GM12878 (cell line): Measurements from ENCODE around the gene SHMT1. TPM values are rescaled to one million over a fixed set of nuclear protein-coding genes. Genes with fewer than 3 reads are reported as not detected.

Experiments used
- ATAC-seq: fragments of 200-7000 bp; cut with Tn5 transposase; 3 replicates; pipeline ENCODE4 v1.9.1; 2020; ENCODE audit warnings: mild to moderate bottlenecking, moderate library complexity
- BruUV-seq: library from RNA; stranded (reverse); fragments of 400-500 nt; replicated peaks from 2 replicates; lab custom pipeline; 2021; lab: Mats Ljungman, UMichigan
- CTCF ChIA-PET: fragments of 300-600 bp; sonication (Branson Sonifier 250); formaldehyde crosslinking; extraction: SDS; loops from one replicate; lab custom pipeline; 2021; ENCODE audit warnings: inconsistent platforms; lab: Yijun Ruan, JAX
- POLR2A ChIA-PET: fragments of 350-600 bp; formaldehyde crosslinking; extraction: SDS; loops from one replicate; lab custom pipeline; 2021; ENCODE audit warnings: inconsistent platforms; lab: Charles Lee
- RAD21 ChIA-PET: fragments of 300-600 bp; sonication (Branson Sonifier 250); formaldehyde crosslinking; loops from one replicate; lab custom pipeline; 2023; ENCODE audit warnings: antibody characterized with exemption; ENCODE audit not compliant: unreplicated experiment; lab: Charles Lee
- SMC1A ChIA-PET: fragments of 300-600 bp; sonication (Branson Sonifier 250); formaldehyde crosslinking; loops from one replicate; lab custom pipeline; 2023; ENCODE audit not compliant: unreplicated experiment, uncharacterized antibody; lab: Charles Lee
- DNase-seq: peaks from one replicate; pipeline ENCODE4 v3.0.0-alpha.2; 2011; ENCODE audit warnings: low read depth, low spot score
- FAIRE-seq: peaks from 3 replicates; lab custom pipeline; 2011; peaks lifted over from hg19 to GRCh38; lab: Jason Lieb, UNC
- H2AFZ ChIP-seq: 2 replicates; pipeline ENCODE4 v1.6.0; 2011; ENCODE audit warnings: low read depth, low read length, control low read depth; ENCODE audit not compliant: control insufficient read depth
- H3K27ac ChIP-seq: 2 replicates; pipeline ENCODE4 v1.5.1; 2011; ENCODE audit warnings: control low read depth; ENCODE audit not compliant: control insufficient read depth, insufficient read depth
- H3K27me3 ChIP-seq, 2 experiments: replicated peaks in 1 of 2; 2 replicates each; pipeline versions ENCODE4 v1.6.0 to v1.6.1; 2011; ENCODE audit warnings: low read length in 1 of 2; ENCODE audit not compliant: control insufficient read depth in 2 of 2, insufficient read depth in 2 of 2
- H3K36me3 ChIP-seq, 2 experiments: 2 replicates each; pipeline ENCODE4 v1.5.1; 2011; ENCODE audit warnings: low read length in 1 of 2; ENCODE audit not compliant: control insufficient read depth in 2 of 2, insufficient read depth in 2 of 2
- H3K4me1 ChIP-seq: 2 replicates; pipeline ENCODE4 v1.6.1; 2011; ENCODE audit warnings: mild to moderate bottlenecking, low read length, moderate library complexity, mixed read lengths; ENCODE audit not compliant: control insufficient read depth, insufficient read depth
- H3K4me2 ChIP-seq: 2 replicates; pipeline ENCODE4 v1.6.0; 2011; ENCODE audit warnings: control low read depth; ENCODE audit not compliant: control insufficient read depth, insufficient read depth
- H3K4me3 ChIP-seq: fragments of 200-600 bp; sonication (generic); 2 replicates; pipeline ENCODE4 v1.5.1; 2016
- H3K79me2 ChIP-seq: 2 replicates; pipeline ENCODE4 v1.6.0; 2011; ENCODE audit warnings: low read length; ENCODE audit not compliant: control insufficient read depth, insufficient read depth
- H3K9ac ChIP-seq: 2 replicates; pipeline ENCODE4 v1.8.0; 2011; ENCODE audit warnings: low read length, control low read depth, mixed read lengths; ENCODE audit not compliant: control insufficient read depth, insufficient read depth
- H3K9me3 ChIP-seq: replicated peaks from 3 replicates; pipeline ENCODE4 v1.5.1; 2011; ENCODE audit warnings: mild to moderate bottlenecking, low read length; ENCODE audit not compliant: control insufficient read depth, insufficient read depth
- H4K20me1 ChIP-seq: 2 replicates; pipeline ENCODE4 v1.6.0; 2011; ENCODE audit not compliant: control insufficient read depth, insufficient read depth
- KLF5 ChIP-seq: fragments of 450-650 bp; IDR thresholded peaks from 2 replicates; pipeline ENCODE4 v1.6.1; 2014; ENCODE audit warnings: mild to moderate bottlenecking; ENCODE audit not compliant: partially characterized antibody
- NRF1 ChIP-seq: conservative IDR thresholded peaks from 2 replicates; pipeline ENCODE4 v1.6.1; 2011; ENCODE audit warnings: mild to moderate bottlenecking, low read depth, low read length, improper control_type of control experiment
- TAF1 ChIP-seq: IDR thresholded peaks from 2 replicates; pipeline ENCODE4 v1.6.1; 2011; ENCODE audit warnings: mild to moderate bottlenecking, low read depth, low read length, borderline replicate concordance
- ZNF622 ChIP-seq: fragments of 450-650 bp; IDR thresholded peaks from 2 replicates; pipeline ENCODE4 v1.6.1; 2017; ENCODE audit warnings: mild to moderate bottlenecking, inconsistent platforms
- WGBS: methylation state at CpG from one replicate; pipeline ENCODE4 v1.1.6; 2016; ENCODE audit warnings: low lambda C conversion rate; ENCODE audit not compliant: insufficient replicate concordance, insufficient coverage; ENCODE audit errors: missing lambda C conversion rate; 5-methylcytosine and 5-hydroxymethylcytosine counted together
- in situ Hi-C: fragments of 300-500 bp; cut with MboI; formaldehyde crosslinking; loops from 9 replicates; pipeline ENCODE4 v1.14.3; 2018; ENCODE audit warnings: mixed read lengths
- intact Hi-C: fragments of 100-400 bp; cut with micrococcal nuclease; formaldehyde crosslinking; loops from one replicate; pipeline ENCODE4 v1.14.2; 2022; ENCODE audit not compliant: unreplicated experiment
- polyA plus RNA-seq, 11 experiments: library from polyadenylated mRNA; depleted of rRNA in 4 of 11; unstranded in 6 of 11; stranded (reverse) in 5 of 11; fragments of >200 nt; fragmentation: Nextera tagmentation in 4 of 11; fragmentation: Illumina TruSeq in 1 of 11; extraction: Ambion mirVana in 4 of 11; extraction: Trizol in 1 of 11; gene quantifications; 1 replicate in 1 of 11; 2 replicates in 10 of 11; pipeline versions ENCODE4 v1.2.1 to v1.2.3, GENCODE V29; 2011 to 2016; ENCODE audit warnings: inconsistent platforms in 2 of 11, missing spikeins in 2 of 11, low read depth in 1 of 11
- total RNA-seq, 4 experiments: library from RNA; depleted of rRNA in 3 of 4; stranded (reverse); fragments of >200 nt in 3 of 4; fragmentation: Illumina TruSeq in 1 of 4; extraction: Trizol in 1 of 4; gene quantifications; 2 replicates each; pipeline versions ENCODE4 v1.2.1 to v1.2.3, GENCODE V29; 2013 to 2021

The SHMT1 gene
- total and polyA plus RNA-seq, 10 of the 15 experiments (the other 5 are each of a cell fraction or from before 2014, with no cell fraction given) = 5.2 to 60.1 (median 34.6) TPM

DNA sequence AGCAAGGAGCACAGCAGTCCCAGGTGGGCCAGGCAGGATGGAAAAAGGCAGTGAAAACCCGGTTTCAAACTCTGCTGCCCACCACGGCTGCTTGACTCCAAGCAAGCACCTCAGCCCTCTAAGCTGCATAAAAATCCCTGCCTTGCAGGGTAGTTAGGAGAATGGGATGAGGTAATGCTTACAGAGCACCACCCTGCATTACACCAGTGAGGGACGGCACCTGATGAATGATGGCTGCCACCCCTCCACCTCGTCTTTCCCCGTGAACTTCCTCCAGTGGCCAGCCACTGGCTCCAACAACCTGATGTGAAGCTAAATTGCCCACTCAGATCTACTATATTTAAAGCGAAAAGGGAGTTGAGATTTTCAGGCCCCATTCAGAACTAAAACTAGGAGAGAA is 81.6 kb downstream of the SHMT1 start:
- CTCF ChIA-PET = no interaction called here
- POLR2A ChIA-PET = no interaction called here
- no peak overlapping the region for H3K9ac ChIP-seq
- BruUV-seq = no TSS peak
- H3K4me1 ChIP-seq = no peaks in the 10 kb centered on the region
- H4K20me1 ChIP-seq = no peaks in the 10 kb centered on the region
- H3K27ac ChIP-seq = no peak overlapping the region
- in situ Hi-C loops = no loop called here
- WGBS = 90% methylated on average over 6 of the region's 6 CpGs
- SMC1A ChIA-PET = no interaction called here
- ATAC-seq (no peak), DNase-seq (no peak), FAIRE-seq (no peak)
- H3K79me2 ChIP-seq = no peaks in the 10 kb centered on the region
- RAD21 ChIA-PET = no interaction called here
- H3K4me2 ChIP-seq = no peak overlapping the region
- no peak overlapping the region for H3K4me3 ChIP-seq
- H3K36me3 ChIP-seq = peaks cover 39 to 40% of the 10 kb centered on the region in 2 experiments
- H3K9me3 ChIP-seq = no peaks in the 10 kb centered on the region
- intact Hi-C loops = no loop called here
- TF ChIP-seq TAF1 (no peak), KLF5 (no peak)
- H3K27me3 ChIP-seq = no peaks in the 10 kb centered on the region
- H2AFZ ChIP-seq = no peak overlapping the region

DNA sequence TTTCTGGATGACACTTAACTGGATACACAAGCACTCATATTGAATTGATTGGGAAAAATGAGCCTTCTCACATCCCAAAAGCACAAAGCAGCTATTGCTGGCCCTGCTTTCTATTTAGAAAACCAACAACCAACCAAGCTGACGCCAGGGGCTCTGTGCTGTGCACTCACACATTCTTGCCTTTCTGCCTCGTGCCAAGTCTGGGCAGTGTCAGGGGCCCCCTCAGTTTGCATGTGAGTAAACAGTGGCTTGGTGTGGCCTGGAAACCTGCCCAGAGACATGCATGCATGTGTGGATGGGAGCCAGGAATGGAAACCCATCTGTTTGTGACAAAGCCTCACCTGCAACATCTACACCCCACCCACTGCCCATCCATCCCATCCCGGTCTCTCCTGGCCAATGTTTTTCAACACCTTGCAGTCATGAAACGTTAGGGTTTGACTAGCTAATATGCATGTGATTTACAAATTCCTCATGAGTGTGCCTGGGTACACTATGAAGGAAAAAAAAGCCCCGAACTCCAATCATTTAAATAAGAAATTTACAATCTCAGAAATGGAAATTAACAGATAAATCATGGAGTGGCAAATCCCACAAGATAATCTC is 82.5 kb downstream of the SHMT1 start:
- ChIA-PET RAD21 (no interaction called here), POLR2A (no interaction called here), SMC1A (no interaction called here), CTCF (interaction anchor here (0.6 to 1.3 kb wide), 2 partner anchors 63 to 854 kb away, joined by 3 read pairs; no protein-coding TSS in a partner anchor)
- in situ Hi-C loops (no loop called here), intact Hi-C loops (no loop called here)
- no TSS peak for BruUV-seq
- no peak for TF ChIP-seq ZNF622
- TF ChIP-seq NRF1 = no peak
- no peaks in the 10 kb centered on the region for H3K9me3 ChIP-seq
- DNase-seq (no peak), FAIRE-seq (no peak), ATAC-seq (no peak)
- no peaks in the 10 kb centered on the region for H3K27me3 ChIP-seq
- no peaks in the 10 kb centered on the region; the same call in 1 of the 2 replicates for H4K20me1 ChIP-seq
- H3K4me1 ChIP-seq = no peaks in the 10 kb centered on the region
- H3K4me3 ChIP-seq = no peak overlapping the region
- H3K79me2 ChIP-seq = no peaks in the 10 kb centered on the region
- no peak overlapping the region for H3K4me2 ChIP-seq
- 75% methylated on average over 5 of the region's 5 CpGs for WGBS
- no peak overlapping the region for H3K9ac ChIP-seq
- H3K36me3 ChIP-seq = peaks cover 45 to 47% of the 10 kb centered on the region in 2 experiments
- H2AFZ ChIP-seq = no peak overlapping the region
- H3K27ac ChIP-seq = no peak overlapping the region
